HG03139 (cell line): ENCODE measurements around the gene SCYL1.

Source experiments
- ATAC-seq: cut with Tn5 transposase; IDR thresholded peaks from one replicate; pipeline ENCODE4 v1.9.1; 2021; ENCODE audit not compliant: unreplicated experiment

The SCYL1 gene

GRCh38 chr11:65579291-65579690, 54.4 kb downstream of the SCYL1 start:
- no peak for ATAC-seq

- no peak for ATAC-seq
These were observed 55.3 kb downstream of the SCYL1 start for GRCh38 chr11:65580031-65580692.

DNA sequence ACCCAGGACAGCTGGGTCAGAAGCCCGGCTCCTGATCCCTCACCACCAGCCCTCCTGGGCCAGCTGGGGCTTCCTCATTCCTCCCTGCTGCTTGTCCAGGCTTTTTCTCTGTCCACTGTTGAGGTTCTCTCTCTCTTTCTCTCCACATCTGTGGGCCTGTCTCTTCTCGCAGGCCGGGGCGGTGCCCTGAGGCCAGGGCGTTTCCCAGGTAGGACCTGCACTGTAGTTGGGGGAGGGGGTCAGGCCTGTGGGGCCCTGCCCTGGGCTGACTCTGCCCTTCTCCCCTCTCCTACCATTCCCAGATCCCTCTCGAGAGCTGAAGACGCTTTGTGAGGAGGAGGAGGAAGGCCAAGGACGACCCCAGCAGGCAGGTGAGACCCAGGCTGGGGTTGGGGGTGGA, 55.9 kb downstream of the SCYL1 start:
- no peak for ATAC-seq

- ATAC-seq, result no peak
These were observed 57.0 kb downstream of the SCYL1 start for GRCh38 chr11:65581928-65582327.

GRCh38 chr11:65583589-65583988, 58.7 kb downstream of the SCYL1 start:
- no peak for ATAC-seq

- ATAC-seq, result no peak
These were observed 59.2 kb downstream of the SCYL1 start for GRCh38 chr11:65584106-65584505.

DNA sequence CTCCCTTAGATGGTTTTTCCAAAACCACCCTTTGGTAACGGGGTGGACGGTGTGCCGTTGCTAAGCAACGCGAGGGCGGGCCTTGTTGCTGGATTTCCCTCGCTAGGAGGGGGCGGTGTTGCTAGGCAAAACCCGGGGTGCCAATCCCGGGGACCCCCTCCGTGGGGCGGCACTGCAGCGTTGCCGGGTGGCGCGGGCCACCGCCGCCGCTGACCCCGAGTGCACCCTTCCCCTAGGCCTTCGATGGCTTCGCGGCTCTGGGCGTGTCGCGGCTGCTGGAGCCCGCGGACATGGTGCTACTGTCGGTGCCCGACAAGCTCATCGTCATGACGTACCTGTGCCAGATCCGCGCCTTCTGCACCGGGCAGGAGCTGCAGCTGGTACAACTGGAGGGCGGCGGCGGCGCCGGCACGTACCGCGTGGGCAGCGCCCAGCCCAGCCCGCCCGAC, 59.9 kb downstream of the SCYL1 start:
- ATAC-seq, result no peak

- ATAC-seq, result no peak
These were observed 60.7 kb downstream of the SCYL1 start for GRCh38 chr11:65585396-65586246.

DNA sequence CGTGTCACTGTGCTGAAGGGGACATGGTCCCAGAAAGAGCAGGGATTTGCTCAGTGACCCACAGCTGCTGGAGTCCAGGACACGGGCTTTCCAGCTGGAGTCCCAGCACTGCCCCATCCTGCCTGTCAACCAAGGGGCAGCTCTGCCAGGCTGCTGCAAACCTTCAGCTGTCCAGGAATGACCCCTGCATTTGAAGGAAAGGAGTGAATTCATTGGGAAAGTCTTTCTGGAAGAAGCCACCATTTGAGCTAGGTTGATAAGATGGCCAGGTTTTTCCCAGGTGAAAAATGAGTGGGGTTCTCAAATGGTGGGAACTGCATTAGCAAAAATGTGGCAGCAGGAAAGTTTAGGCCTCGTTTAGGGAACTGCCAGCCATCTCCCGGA, 61.4 kb downstream of the SCYL1 start:
- ATAC-seq, result no peak

- no peak for ATAC-seq
These were observed 61.8 kb downstream of the SCYL1 start for GRCh38 chr11:65586676-65587075.
